ENCODE results near the gene ANKRD13B.

ANKRD13B gene

DNA sequence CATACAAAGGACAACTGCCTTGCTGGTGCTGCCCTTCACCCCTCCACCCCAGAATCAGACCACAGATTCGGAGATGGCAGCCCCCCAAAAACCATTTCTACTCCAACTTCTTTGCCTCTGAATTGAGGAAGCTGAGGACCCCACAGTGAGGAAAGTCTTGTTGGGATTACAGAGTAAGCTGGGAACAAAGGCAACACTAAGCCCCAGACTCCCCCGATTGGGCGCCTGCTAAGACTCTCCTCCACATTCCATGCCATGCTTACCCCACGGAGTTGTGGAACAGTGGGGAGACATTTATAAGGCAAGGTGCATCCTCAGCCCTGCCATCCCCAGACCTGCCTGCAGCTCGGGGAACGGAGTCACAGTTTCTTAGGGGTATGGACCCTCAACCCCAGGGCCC, 5.3 kb upstream of the ANKRD13B start:
- Histone ChIP-seq H3K18ac (ENCODE audit: low read depth in 1 of 2, low read length in 2 of 2) (peak overlapping the region in 1 of 2 experiments; percentile 4), H3K27ac (ENCODE audit: low read length, poor library complexity, severe bottlenecking) (peak overlapping the region; percentile 60), H3K4ac (ENCODE audit: low read depth in 1 of 2, low read length in 2 of 2) (no peak overlapping the region), H3K4me2 (ENCODE audit: low read length, poor library complexity, severe bottlenecking) (peak overlapping the region; percentile 80), H2BK5ac (ENCODE audit: low read depth, low read length, poor library complexity, severe bottlenecking) (no peak overlapping the region), H2BK15ac (ENCODE audit: low read depth, poor library complexity, severe bottlenecking) (no peak overlapping the region), H3K27me3 (ENCODE audit: control insufficient read depth in 1 of 2, insufficient read depth in 1 of 2, low read length in 2 of 2) (no peaks in the 10 kb centered on the region), H3K14ac (ENCODE audit: low read length in 2 of 2) (no peak overlapping the region), H3K79me1 (replicated peaks; ENCODE audit: low read length, poor library complexity, severe bottlenecking) (peaks cover 7% of the 10 kb centered on the region), H2BK12ac (ENCODE audit: low read length in 2 of 2) (no peak overlapping the region), H3K36me3 (ENCODE audit: control insufficient read depth in 1 of 2, insufficient read depth in 2 of 2, low read depth in 1 of 2, low read length in 2 of 2) (peaks cover 9 to 10% of the 10 kb centered on the region in 2 experiments), H2BK120ac (ENCODE audit: low read depth, low read length) (no peak overlapping the region), H2AFZ (ENCODE audit: low read depth, low read length) (no peak overlapping the region), H3K4me3 (ENCODE audit: insufficient read depth in 1 of 2, low read depth in 1 of 2, low read length in 2 of 2) (peak overlapping the region in 1 of 2 experiments; percentile 90), H3K9me3 (ENCODE audit: control insufficient read depth, low read length) (no peaks in the 10 kb centered on the region), H3K23ac (ENCODE audit: low read length in 2 of 2) (peak overlapping the region in 1 of 2 experiments; percentile 66), H2AK5ac (ENCODE audit: low read length, severe bottlenecking) (peak overlapping the region; percentile 38), H3K4me1 (ENCODE audit: control insufficient read depth, insufficient read depth, low read depth, low read length) (peaks cover 68% of the 10 kb centered on the region), H3K9ac (ENCODE audit: low read length) (peak overlapping the region; percentile 92), H4K8ac (ENCODE audit: low read length) (no peak overlapping the region), H4K91ac (ENCODE audit: low read length) (peak overlapping the region; percentile 18)
- DNase-seq: no peak
- WGBS: 96% methylated on average over 6 of the region's 6 CpGs

DNA sequence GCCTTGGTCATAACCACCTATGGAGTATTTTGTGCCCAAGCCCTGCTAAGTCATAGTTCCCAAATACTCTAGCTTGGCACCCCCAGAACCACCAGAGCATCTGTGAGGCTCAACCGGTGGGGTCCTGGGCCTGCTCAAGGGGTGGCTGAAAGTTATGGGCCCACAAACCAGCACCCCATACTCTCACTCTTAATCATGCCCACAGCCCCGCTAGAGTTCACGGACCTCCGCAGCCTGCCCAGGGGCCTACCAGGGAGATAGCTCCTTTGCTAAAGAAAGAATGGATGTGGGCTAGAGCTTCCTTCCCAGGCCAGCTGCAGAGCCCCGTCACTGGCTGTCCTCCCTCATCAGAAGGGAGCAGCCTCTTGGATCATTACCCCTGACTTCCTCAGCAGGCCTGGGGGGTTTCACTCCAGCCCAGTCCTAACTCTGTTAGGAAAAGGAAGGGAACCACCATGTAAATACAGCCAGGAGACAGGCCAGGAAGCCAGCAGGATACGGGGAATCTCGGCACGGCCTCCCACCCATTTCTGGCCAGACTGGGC, 4.8 kb upstream of the ANKRD13B start:
- Histone ChIP-seq H3K9me3 (ENCODE audit: control insufficient read depth, low read length) (no peaks in the 10 kb centered on the region), H3K4me1 (ENCODE audit: control insufficient read depth, insufficient read depth, low read depth, low read length) (peaks cover 71% of the 10 kb centered on the region)

DNA sequence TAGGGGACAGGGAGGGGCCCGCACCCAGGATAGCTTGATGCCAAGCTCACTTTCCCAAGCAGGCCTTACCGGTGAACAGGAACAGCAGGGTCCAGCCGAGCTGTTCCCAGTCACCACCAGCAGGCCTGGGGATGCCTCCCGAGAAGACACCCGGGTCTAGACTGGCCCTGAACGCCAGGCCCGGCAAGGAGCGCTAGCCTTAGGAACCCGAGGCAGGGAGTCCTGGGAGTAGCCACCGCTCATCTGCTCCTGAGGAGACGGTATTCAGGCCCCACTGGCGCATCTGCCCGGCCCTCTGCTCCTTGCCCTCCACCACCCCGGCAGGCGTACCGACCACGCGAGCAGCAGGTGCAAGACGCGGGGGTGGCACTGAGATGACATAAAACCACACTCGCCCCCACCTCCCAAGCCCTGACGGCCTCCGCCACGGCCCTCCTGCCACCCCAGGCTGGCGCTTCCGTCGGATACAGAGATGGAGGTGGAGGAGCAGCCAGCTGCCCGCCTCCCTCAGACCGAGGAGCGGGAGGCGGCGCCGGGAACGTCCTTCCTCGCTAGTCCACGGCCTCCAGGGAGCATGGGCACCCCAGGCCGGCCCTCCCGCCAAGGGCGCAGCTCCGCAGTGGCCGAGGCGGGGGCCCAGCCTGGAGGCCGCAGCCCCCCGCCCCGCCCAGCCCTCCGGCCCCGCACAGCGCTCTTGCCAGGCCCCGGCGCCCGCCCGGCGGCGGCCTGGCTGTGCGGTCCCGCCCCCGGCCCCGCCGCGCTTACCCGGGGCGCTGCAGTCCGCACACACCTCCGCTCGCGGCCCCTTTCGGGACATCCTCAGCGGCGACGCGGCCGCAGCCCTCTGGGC, 4.1 kb upstream of the ANKRD13B start:
- Histone ChIP-seq H4K8ac (ENCODE audit: low read length) (peak overlapping the region; percentile 28), H3K14ac (ENCODE audit: low read length in 2 of 2) (peak overlapping the region in 1 of 2 experiments; percentile 97), H2AK5ac (ENCODE audit: low read length, severe bottlenecking) (no peak overlapping the region), H4K91ac (ENCODE audit: low read length) (no peak overlapping the region), H3K4me3 (ENCODE audit: insufficient read depth in 1 of 2, low read depth in 1 of 2, low read length in 2 of 2) (peak overlapping the region; percentile 84 to 90), H3K4ac (ENCODE audit: low read depth in 1 of 2, low read length in 2 of 2) (peak overlapping the region in 1 of 2 experiments; percentile 47), H3K36me3 (ENCODE audit: control insufficient read depth in 1 of 2, insufficient read depth in 2 of 2, low read depth in 1 of 2, low read length in 2 of 2) (no peaks in the 10 kb centered on the region), H3K23ac (ENCODE audit: low read length in 2 of 2) (peak overlapping the region in 1 of 2 experiments; percentile 78), H2BK12ac (ENCODE audit: low read length in 2 of 2) (peak overlapping the region in 1 of 2 experiments; percentile 64), H3K18ac (ENCODE audit: low read depth in 1 of 2, low read length in 2 of 2) (peak overlapping the region; percentile 11 to 88), H3K9me3 (ENCODE audit: control insufficient read depth, low read length) (no peaks in the 10 kb centered on the region), H3K4me1 (ENCODE audit: control insufficient read depth, insufficient read depth, low read depth, low read length) (peaks cover 69% of the 10 kb centered on the region), H2AFZ (ENCODE audit: low read depth, low read length) (no peak overlapping the region), H2BK15ac (ENCODE audit: low read depth, poor library complexity, severe bottlenecking) (no peak overlapping the region), H3K4me2 (ENCODE audit: low read length, poor library complexity, severe bottlenecking) (peak overlapping the region; percentile 80), H3K27me3 (ENCODE audit: control insufficient read depth in 1 of 2, insufficient read depth in 1 of 2, low read length in 2 of 2) (no peaks in the 10 kb centered on the region), H3K27ac (ENCODE audit: low read length, poor library complexity, severe bottlenecking) (peak overlapping the region; percentile 60), H3K9ac (ENCODE audit: low read length) (peak overlapping the region; percentile 92), H2BK120ac (ENCODE audit: low read depth, low read length) (no peak overlapping the region), H3K79me1 (replicated peaks; ENCODE audit: low read length, poor library complexity, severe bottlenecking) (no peaks in the 10 kb centered on the region), H2BK5ac (ENCODE audit: low read depth, low read length, poor library complexity, severe bottlenecking) (no peak overlapping the region)
- WGBS: 2% methylated on average over 27 of the region's 72 CpGs
- peak; percentile 57 for DNase-seq

More for the DNA sequence above, 4.8 kb upstream of the ANKRD13B start:
- H4K91ac ChIP-seq (ENCODE audit: low read length): no peak overlapping the region
- H3K9ac ChIP-seq (ENCODE audit: low read length): peak overlapping the region; percentile 92
- peak overlapping the region in 1 of 2 experiments; percentile 97 for H3K14ac ChIP-seq (ENCODE audit: low read length in 2 of 2)
- H3K4ac ChIP-seq (ENCODE audit: low read depth in 1 of 2, low read length in 2 of 2): peak overlapping the region in 1 of 2 experiments; percentile 47
- H2BK12ac ChIP-seq (ENCODE audit: low read length in 2 of 2): peak overlapping the region in 1 of 2 experiments; percentile 40
- no peak overlapping the region for H3K23ac ChIP-seq (ENCODE audit: low read length in 2 of 2)
- no peak overlapping the region for H2BK5ac ChIP-seq (ENCODE audit: low read depth, low read length, poor library complexity, severe bottlenecking)
- H2AK5ac ChIP-seq (ENCODE audit: low read length, severe bottlenecking): peak overlapping the region; percentile 15
- H3K79me1 ChIP-seq (replicated peaks; ENCODE audit: low read length, poor library complexity, severe bottlenecking): peaks cover 4% of the 10 kb centered on the region
- peak overlapping the region; percentile 34 for H2BK15ac ChIP-seq (ENCODE audit: low read depth, poor library complexity, severe bottlenecking)
- H3K27ac ChIP-seq (ENCODE audit: low read length, poor library complexity, severe bottlenecking): peak overlapping the region; percentile 60
- H4K8ac ChIP-seq (ENCODE audit: low read length): no peak overlapping the region
- H3K27me3 ChIP-seq (ENCODE audit: control insufficient read depth in 1 of 2, insufficient read depth in 1 of 2, low read length in 2 of 2): no peaks in the 10 kb centered on the region
- WGBS: 42% methylated on average over 8 of the region's 8 CpGs
- H3K36me3 ChIP-seq (ENCODE audit: control insufficient read depth in 1 of 2, insufficient read depth in 2 of 2, low read depth in 1 of 2, low read length in 2 of 2): peaks cover 4 to 5% of the 10 kb centered on the region in 2 experiments
- H2AFZ ChIP-seq (ENCODE audit: low read depth, low read length): no peak overlapping the region
- peak overlapping the region in 1 of 2 experiments; percentile 88 for H3K18ac ChIP-seq (ENCODE audit: low read depth in 1 of 2, low read length in 2 of 2)
- no peak for DNase-seq
- H2BK120ac ChIP-seq (ENCODE audit: low read depth, low read length): no peak overlapping the region
- H3K4me2 ChIP-seq (ENCODE audit: low read length, poor library complexity, severe bottlenecking): peak overlapping the region; percentile 80
- H3K4me3 ChIP-seq (ENCODE audit: insufficient read depth in 1 of 2, low read depth in 1 of 2, low read length in 2 of 2): peak overlapping the region; percentile 84 to 90
